Dermis microvascular lymphatic vessel endothelial cell (primary cell): ENCODE results near the gene GOLPH3. TPM values are rescaled to one million over a fixed set of nuclear protein-coding genes. Genes with fewer than 3 reads are reported as not detected.
"Not testable (repeated sequence)": the region's sequence is repeated elsewhere in the genome, so short reads cannot be mapped to it uniquely, and the experiment has no call there.

ENCODE experiments used
- DNase-seq, 2 donors: peaks; one replicate each; pipeline versions ENCODE4 v3.0.0 to v3.0.0-alpha.2; 2010; ENCODE audit warnings: low read depth in 2 of 2
- total RNA-seq: library from RNA; depleted of rRNA; stranded (reverse); fragments of >200 nt; gene quantifications from 2 replicates; pipeline ENCODE4 v1.2.1, GENCODE V29; 2014

GOLPH3 gene
- total RNA-seq, result 42.0 and 55.0 TPM in 2 replicates

DNA sequence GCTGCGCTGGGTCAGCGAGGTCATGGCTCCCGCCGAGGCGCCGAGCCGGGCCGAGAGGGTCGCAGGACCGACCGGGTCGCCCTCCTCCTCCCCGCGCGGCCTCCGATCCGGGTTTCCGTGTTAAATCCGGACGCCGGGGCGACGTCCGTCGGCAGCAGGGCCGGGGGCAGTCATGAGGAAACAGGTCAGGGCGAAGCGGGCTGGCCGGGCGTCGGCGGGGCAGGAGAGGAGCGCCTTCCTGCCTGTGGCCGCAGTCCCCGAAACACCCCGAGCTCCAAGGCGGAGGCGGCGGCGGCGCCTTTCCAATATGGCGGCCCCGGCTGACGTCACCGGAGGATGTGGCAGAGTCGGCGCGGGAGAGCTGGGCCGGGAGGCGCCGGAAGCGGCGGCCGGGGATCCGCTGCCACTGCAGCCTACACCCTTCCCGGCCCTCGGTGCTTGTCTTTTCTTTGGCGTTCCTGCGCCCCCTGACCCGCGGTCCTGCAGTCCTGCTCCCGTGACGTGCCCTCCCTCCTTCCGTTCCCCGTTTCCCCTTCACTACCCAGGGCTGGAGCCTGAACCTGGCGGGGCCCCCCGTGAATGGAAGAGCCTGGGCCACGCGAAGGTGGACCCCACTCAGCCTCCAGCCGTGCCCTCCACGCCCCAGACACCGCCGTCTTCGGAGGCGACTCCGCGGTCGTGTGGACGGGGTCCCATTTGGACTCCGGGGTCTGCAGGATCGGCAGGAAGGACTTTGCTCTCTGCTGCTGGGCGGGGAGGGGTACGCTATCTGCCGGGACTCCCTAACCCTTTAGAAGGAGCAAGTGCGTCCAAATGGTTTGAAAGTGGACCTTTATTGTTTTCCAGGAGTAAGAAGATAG lies at the start of gene GOLPH3:
TSS of gene GOLPH3 (minus strand) at position 309 of the 860 bp plus-strand sequence. CDS start at position 24, 285 bp downstream.
- DNase-seq, result peak; percentile 51 to 86

DNA sequence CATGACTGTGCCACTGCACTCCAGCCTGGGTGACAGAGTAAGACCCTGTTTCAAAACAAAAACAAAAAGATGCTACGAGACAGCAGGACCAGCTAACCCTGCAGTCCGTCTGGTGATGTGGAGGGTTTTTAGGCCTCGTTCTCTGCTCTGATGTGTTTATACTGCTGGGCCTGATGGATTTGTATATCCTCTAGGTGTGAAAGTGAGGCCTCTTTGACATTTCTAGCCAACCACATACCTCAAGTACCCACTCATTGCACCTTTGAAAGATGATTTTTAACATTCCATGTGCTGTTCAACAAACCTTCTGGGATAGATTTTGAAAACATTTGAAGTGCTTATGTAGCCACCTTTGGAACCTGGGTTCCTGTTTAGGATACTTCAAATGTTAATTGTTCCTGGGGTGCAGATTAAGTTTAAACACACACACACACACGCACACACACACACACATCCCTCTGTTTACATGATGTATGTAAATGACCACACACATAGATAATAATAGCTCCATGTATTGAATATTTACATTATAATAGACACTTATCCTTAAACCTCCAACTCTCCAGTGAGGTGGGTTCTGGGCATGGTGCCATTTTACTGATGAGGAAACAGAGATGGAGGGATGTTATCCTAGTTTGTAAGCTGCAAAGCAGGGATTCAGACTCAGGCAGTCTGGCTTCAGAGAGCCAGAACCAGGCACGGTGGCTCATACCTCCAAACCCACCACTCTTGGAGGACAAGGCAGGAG lies 48.8 kb upstream of the GOLPH3 start:
- DNase-seq, result no peak

DNA sequence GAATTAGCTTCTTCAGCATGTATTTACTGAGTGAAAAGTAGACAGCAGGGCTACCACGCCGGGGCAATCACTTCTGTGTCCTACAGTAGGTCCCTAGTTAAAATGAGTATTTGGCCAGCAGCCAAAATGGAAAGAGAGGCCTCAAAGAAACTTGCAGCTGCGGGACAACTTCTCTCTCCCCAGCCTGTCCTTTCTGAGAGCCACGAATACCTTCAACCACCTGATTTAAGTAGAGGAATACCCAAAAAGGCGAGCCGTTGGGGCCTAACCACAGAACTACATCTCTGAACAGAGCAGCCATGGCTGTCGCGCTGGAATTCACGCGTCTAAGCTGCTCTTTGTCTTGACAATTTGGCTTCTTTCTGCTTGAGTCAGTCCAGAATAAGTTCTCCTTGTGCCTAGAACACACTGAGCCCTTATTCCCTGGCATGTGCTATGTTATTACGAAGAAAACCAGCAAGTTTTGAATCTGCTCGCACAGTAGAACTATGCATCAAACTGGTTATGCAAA lies 43.8 kb upstream of the GOLPH3 start:
- DNase-seq, result no peak

DNA sequence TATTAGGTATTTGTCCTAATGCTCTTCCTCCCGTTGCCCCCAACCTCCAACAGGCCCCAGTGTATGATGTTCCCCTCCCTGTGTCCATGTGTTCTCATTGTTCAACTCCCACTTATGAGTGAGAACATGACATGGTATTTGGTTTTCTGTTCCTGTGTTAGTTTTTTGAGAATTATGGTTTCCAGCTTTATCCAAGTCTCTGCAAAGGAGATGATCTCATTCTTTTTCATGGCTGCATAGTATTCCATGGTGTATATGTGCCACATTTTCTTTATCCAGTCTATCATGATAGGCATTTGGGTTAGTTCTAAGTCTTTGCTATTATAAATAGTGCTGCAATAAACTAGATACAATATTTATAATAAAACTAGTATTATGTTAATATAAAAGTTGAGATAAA lies 40.2 kb upstream of the GOLPH3 start:
- DNase-seq, result not testable (repeated sequence)

DNA sequence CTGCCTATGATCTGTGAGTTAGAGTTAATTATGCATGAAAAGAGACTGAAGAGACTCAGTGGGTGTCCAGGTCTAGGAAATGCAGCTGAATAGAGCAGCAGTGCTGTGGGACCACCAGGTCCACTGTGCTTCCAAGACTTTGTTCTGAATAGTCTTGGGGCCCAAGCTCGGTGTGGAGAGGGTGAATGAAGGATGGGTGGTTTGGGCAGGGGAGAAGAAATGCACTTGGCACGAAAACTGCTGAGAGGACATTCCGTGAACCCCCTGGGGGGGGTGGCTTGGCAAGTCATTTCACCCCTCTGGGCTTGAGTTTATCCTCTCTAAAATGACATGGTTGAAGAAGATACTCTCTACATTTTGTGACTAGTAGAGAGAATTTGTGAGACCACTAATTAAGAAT lies 36.0 kb upstream of the GOLPH3 start:
- no peak for DNase-seq

DNA sequence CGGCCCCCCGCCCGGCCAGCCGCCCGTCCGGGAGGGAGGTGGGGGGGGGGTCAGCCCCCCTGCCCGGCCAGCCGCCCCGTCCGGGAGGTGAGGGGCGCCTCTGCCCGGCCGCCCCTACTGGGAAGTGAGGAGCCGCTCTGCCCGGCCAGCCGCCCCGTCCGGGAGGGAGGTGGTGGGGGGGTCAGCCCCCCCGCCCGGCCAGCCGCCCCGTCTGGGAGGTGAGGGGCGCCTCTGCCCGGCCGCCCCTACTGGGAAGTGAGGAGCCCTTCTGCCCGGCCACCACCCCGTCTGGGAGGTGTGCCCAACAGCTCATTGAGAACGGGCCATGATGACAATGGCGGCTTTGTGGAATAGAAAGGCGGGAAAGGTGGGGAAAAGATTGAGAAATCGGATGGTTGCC lies 34.7 kb upstream of the GOLPH3 start:
- DNase-seq, result not testable (repeated sequence)

DNA sequence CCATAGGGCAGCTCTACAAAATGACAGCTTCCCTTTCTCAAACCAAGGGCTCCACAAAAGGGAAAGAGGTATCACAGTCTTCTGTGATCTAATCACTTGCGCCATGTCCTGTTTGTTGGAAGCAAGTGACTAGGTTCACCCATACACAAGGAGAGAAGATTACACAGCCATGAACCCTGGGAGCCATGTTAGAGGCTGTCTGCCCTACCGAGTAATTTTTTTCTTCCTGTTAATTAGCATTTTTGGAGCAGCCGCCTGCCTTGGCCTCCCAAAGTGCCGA lies 33.2 kb upstream of the GOLPH3 start:
- DNase-seq, result no peak

DNA sequence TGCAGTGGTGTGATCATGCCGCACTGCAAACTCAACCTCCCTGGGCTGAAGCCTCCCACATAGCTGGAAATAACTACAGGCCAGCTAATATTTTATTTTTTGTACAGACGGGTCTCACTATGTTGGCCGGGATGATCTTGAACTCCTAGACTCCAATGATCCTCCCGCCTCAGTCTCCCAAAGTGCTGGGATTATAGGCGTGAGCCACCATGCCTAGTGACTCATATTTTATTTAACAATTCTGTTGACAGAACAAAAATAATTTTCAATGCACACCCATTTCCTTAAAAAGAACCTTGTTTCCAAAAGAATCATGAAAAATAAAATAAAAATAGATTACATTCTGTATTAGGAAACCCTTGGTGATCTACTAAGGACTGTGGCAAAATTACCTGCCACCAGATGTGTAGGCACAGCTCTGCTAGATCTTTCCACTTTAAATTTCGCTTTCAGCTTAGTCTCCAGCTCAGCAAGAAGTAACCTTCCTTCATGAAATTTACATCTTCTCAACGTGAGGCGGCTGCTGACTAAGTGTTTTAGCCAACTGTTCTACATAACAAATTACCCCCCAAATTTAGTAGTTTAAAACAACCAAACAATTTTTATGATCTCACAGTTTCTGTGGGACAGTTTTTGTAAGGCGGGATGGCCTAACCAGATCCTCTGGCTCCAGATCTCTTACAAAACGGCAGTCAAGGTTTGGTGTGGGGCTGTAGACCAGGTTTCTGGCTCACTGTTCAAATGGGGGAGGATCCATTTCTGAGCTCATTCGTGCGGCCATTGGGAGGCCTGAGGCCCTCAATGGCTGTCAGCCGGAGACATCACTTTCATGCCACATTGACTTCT lies 32.6 kb upstream of the GOLPH3 start:
- DNase-seq, result no peak

DNA sequence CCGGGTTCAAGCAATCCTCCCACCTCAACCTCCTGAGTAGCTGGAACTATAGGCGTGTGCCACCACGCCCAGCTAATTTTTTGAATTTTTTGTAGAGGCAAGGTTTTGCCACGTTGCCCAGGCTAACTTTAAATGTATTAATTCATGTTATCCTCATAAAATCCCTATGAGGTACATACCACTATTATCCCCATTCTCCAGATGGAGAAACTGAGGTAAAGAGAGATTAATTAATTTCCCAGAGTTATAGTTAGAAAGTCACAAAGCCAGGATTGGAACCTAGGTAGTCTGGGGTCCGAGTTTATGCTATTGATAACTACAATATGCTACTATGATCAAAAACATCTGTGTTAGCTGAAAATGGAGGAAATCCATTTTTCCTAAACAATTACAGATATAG lies 31.9 kb upstream of the GOLPH3 start:
- no peak for DNase-seq

DNA sequence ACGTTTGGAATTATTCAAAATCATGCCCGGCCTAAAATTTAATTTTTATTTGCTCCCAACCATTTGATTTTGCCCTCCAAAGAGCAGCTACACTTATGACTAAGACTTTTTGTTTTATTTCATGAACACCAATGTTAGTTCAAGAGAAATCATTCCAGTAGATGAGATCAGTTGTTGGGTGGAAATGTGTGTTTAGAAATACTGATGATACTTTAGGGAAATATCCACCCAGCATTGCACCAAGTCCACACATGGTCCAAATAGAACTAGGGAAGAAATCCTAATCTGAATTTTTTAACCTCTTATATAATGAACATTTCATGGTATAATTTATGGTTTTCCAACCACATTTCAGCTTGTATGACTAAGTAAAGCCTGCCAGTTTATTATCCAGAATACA lies 28.3 kb upstream of the GOLPH3 start:
- no peak for DNase-seq

DNA sequence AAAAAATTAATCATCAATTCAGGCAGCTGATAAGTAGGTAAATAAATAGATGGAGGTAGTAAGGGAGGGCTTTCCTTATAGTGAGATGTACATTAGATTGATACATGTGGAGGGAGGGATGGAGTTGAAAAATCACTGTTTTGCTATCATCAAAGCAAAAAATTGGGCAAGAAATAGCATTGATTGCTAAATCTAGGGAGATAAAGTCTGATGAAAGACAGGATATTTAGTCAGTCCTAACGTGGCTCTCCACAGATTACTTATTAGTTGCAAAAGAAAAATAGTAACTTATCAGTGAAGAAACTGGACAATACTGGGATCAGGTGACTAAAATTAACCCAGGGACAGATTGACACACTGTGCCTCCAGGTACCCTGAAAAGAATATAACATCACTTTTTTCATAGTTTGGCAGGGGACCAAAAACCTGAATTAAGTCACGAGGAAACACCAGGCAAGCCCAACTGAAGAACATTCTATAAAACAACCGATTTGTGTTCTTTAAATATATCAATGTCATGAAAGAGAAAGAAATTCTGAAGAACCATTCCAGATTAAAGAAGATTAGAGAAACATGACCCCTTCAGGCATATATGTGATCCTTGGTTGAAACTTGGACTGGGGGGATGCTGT lies 27.1 kb upstream of the GOLPH3 start:
- DNase-seq, result no peak

DNA sequence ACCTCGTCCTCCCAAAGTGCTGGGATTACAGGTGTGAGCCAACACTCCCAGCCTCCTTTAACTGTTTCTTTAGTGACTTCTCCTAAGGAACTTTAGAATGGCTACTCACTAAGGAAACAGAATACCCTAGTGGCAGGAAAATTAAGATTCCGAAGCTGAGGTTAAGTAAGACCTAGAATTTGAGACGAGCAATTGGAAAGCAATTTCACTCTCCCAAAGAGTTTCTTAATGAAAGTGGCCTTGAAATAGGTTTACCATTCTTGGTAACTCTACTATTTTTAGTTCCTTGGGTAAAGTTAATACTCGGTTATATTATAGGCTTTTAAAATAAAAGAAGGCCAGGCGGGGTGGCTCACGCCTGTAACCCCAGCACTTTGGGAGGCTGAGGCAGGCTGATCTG lies 22.9 kb upstream of the GOLPH3 start:
- DNase-seq, result no peak

DNA sequence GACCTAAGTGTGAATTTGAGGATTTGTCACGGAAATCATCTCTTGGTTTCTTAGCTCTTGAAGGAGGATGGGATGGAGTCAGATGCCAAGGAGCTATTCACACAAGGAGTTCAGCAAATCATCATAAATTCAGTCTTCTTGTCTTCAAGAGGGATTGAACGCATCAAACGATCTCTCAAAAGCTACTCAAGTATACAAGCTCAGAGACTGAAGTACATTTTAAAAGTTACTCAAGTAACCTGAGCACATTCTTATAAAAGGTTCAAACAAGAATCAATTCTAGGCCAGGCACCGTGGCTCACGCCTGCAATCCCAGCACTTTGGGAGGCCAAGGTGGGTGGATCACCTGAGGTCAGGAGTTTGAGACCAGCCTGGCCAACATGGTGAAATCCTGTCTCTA lies 21.1 kb upstream of the GOLPH3 start:
- DNase-seq, result no peak

DNA sequence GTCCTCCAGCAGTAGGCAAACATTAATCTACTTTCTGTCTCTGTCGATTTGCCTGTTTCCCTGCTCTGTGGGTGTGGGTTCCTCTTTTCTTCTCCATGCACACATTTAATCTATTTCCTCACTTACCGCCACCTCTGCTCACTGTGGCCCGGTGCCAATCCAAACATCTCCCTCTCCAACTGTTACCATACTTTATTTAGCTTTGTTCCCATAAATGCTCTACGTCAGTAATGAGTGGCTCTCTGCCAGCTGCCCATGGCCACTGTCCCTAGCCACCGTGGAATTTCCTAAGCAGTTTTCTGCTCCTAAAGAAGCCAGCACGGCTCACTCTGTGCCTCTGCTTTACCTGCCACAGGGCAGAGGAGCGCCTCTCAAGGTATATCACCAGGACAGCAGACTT lies 19.5 kb upstream of the GOLPH3 start:
- DNase-seq, result peak; percentile 96

DNA sequence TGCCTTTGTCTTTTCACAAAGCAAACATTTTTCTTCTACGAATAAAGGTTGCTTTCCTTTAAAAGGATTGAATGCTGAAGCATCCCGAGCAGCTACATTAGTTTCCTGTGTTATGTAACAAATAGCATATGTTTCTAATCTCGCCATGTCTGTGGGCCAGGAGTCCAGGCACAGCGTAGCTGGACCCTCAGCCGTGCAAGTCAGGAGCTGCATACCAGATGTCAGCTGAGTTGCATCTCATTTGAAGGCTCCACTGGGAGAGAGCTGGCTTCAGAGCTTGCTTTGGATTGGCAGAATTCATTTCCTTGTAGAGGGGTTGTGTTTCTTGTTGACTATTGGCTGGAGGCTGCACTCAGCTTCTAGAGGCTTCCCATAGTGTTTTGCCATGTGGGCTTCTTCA lies 16.0 kb upstream of the GOLPH3 start:
- DNase-seq, result no peak

DNA sequence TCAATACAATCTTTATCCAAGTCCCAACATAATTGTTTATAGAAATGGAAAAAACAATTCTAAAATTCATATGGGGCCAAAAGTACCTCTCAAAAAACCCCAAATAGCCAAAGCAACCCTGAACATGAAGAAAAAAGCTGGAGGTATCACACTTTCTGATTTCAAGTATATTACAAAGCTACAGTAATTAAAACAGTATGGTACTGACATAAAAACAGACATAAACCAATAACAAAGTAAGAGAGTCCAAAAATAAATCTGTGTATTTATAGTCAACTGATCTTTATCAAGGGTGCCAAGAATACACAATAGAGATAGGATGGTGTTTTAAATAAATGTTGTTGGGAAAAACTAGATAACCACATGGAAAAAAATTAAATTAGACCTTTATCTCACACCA lies 13.6 kb upstream of the GOLPH3 start:
- no peak for DNase-seq

DNA sequence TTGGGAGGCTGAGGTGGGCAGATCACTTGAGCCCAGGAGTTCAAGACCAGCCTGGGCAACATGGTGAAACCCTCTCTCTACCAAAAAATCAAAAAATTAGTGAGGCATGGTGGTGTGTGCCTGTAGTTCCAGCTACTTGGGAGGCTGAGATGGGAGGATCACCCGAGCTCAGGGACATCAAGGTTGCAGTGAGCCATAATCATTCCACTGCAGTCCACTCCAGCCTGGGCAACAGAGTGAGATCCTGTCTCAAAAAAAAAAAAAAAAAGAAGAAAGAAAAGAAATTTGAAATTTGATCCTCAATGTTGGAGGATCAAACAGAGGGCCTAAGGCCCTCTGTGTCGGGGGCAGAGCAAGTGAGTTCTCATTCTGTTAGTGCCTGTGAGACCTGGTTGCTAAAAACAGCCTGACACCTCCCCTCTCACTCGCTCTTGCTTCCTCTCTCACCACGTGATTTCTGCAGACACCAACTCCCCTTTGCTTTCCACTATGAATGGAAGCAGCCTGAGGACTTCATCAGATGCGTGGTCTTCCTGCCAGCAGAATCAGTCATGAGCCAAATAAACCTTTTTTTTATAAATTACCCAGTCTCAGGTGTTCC lies 8.4 kb upstream of the GOLPH3 start:
- DNase-seq, result no peak

DNA sequence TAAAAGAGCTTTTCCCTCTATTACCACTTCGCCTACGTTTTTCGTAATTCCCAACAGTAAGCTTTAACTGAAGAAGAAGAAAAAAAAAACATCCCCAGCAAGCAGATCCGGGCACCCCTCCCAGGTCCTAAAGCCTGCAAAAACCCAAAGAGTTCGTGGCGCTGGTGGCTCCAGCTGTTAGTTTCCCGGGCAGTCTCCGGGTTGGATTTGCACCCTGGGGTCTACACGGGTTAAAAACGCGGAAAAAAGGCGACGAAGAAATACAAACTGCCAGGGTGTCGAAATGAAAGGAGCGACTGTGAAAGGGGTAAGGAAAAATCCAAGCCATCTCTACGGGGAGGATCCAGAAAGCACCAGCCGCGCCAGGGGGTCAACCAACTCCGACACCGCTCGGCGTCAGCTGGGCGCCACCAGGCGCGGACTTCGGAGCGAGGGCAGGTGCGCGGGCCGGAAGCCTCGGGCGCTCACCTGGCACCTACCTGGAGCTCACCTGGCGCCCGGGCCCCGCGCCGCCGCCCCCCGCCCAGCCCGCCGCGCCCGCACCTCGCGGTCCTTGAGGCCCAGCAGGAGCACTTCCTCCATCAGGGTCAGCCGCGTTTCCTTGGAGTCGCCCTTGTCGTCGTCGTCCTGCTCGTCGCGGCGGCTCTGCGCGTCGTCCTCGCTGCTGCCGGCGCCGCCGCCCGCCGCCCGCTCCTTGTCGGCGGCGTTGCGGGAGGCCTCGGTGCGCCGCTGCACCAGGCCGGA lies 680 bp downstream of the GOLPH3 start:
- peak in 1 of 2 donors; percentile 54 for DNase-seq

DNA sequence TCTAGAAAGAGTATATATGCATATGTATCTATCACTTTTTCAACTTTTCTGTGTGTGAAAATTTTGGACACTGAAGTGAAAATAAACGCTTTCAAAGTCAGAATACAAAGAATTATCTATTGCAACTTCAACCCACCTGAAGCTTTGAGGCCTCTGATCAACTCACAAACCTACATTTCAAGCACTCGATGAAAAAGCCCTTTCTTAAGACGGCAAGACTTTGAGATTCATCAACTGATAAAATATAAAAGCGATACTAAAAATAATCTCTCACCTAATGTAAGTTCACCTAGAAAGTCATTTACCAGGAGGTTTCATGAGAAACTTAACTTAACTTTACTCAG lies 1.2 kb downstream of the GOLPH3 start:
- DNase-seq, result peak in 1 of 2 donors; percentile 17

DNA sequence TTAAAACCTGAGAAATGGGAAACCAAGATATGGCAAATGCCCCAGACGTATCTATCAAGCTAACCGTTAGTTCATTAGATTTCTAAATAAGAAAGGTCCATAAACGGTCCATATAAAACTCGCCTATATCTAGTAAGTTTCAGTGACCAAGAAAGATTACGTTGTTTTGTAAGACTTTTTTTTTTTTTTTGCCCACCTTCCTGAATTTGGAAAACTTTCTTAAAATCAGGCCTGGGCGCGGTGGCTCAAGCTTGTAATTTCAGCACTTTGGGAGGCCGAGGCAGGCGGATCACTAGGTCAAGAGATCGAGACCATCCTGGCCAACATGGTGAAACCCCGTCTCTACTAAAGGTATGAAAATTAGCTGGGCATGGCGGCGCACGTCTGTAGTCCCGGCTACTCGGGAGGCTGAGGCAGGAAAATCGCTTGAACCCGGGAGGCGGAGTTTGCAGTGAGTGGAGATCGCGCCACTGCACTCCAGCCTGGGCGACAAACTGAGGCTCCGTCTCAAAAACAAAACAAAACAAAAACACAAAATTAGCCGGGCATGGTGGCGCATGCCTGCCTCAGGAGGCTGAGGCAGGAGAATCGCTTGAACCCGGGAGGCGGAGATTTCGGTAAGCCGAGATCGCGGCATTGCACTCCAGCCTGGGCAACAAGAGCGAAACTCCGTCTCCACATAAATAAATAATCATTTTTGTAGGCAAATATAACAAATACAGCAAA lies 1.8 kb downstream of the GOLPH3 start:
- peak in 1 of 2 donors; percentile 42 for DNase-seq
